HG03342 (cell line): Measurements from ENCODE around the gene LCE1B.

Source experiments
- ATAC-seq: cut with Tn5 transposase; IDR thresholded peaks from one replicate; pipeline ENCODE4 v1.9.1; 2021; ENCODE audit warnings: mild to moderate bottlenecking, moderate library complexity; ENCODE audit not compliant: unreplicated experiment

LCE1B gene, protein sequence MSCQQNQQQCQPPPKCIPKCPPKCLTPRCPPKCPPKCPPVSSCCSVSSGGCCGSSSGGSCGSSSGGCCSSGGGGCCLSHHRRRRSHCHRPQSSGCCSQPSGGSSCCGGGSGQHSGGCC

DNA sequence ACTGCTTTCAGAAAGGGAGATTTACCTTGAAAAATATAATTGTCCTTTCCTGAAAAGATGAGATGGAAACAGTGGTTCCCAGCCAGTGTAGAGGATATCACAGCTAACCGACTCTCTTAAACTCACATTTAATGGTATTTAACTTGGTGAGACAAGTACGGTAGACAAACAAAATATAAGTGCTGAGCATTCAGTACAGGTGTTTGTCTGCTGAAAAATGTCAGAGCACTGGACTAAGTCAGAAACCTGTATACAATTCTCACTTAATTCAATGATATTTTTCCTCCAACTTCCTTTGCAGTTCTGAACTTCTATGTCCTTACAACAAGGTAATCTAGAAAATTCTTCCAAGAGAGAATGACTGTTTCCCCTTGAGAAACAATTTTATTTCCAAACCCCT, at the start of gene LCE1B:
Gene LCE1B, plus strand, starts transcription at position 301 of the 400 bp plus-strand sequence. CDS start 476 bp downstream, outside the sequence.
- no peak for ATAC-seq

DNA sequence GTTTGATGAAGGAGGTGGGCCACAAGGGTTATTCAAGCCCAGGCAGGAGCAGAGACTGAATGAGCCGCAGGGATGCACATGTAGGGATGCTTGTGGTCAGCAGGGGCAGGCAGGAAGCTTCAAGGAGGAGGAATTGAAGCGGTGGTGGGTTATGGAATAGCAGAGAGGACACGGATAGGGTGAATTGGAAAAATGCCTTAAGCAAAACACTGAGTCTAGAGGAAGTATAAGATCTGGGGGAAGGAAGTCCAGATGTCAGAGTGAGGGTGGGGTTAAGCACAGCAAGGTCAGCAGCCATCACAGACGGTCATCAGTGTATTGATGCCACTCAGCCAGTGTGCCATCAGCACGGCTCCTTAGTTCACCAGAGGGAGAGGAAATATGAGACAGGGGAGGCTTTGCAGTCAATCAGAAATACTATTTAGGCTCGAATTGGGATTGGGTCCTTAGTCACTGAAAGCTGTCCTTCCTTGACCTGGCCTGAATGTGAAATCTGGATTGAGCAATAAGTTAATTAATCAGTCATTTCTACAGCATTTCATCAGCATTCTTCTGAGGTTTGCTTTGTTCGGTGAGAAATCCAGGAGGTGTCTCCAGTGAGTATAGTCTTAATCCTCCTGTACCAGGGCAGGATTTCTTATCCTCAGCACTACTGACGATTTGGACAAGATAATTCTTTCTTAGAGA, 42.8 kb upstream of the LCE1B start:
- ATAC-seq = no peak

DNA sequence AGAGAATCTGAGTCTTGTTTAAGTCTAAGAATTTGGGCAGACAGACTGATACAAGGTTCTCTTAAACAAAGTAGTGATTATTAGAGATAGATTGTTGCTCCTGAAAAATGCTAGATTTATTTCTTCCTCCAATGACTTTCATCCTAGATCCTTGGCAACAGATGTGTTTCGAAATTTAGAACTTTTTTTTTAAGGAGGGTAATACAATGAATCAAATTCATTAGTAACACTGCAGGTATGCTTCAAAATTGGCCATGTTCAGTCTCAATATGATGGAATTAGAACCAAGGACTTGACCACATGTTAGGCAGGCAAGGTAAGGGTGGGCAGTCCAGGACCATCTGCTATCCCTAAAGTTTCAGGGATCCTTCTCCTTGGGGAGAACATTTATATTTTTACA, 41.4 kb upstream of the LCE1B start:
- no peak for ATAC-seq

DNA sequence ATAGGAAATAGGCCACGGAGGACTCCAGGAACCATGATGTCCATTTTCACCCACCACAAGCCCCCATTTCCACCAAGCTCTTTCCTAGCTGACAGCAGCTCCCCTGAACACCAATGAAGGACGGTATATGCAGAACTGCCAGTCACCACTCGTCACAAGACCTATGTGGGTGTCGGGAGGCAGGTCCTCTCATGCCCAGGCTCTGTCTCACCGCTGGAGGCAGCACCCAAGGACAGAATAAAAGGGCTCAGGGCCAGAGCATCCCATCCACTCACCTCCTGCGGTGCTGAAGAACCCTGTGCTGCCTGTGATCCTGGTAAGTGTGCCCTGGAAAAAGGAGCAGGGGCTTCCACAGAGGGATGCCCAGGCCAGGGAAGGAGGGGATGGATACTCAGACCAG, 36.9 kb upstream of the LCE1B start, which contains the start of gene LCE1F:
Gene LCE1F, plus strand, starts transcription at position 266 of the 400 bp plus-strand sequence. CDS start 1,232 bp downstream, outside the sequence.
- no peak for ATAC-seq

DNA sequence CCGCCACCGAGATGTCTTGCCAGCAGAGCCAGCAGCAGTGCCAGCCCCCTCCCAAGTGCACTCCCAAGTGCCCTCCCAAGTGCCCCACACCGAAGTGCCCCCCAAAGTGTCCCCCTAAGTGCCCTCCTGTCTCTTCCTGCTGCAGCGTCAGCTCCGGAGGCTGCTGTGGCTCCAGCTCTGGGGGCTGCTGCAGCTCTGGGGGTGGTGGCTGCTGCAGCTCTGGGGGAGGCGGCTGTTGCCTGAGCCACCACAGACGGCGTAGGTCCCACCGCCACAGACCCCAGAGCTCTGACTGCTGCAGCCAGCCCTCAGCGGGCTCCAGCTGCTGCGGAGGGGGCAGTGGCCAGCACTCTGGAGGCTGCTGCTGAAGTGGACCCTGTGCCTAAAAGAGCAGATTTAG, 35.4 kb upstream of the LCE1B start:
- ATAC-seq = no peak

DNA sequence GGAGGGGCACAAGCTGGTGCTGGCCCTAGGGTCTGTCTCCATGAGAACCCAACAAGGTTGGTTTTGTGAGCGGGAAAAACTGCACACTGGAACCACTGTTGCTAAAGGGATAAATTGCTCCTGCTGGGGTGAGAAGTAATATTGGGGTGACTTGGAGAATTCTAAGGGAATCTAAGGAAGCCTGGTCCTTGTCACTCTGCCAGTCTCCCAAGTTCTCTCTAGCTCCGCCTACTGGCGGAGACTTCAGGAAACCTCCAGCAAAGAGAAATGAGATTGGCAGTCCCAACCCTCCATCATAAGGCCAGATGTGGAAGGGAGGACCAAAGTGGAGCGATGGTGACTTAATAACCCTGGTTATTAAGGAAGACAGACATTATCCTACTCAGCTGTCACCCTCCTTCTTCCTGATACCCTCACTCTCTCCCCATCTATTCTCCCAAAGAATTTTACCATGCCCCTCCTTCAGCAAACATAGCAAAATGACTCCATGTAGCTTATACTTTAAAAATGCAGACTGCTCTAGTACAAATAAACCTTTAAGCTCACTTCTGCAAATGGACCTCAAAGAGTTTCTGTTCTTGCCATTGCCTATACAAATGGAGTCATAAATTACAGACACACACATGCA, 34.1 kb upstream of the LCE1B start:
- no peak for ATAC-seq

DNA sequence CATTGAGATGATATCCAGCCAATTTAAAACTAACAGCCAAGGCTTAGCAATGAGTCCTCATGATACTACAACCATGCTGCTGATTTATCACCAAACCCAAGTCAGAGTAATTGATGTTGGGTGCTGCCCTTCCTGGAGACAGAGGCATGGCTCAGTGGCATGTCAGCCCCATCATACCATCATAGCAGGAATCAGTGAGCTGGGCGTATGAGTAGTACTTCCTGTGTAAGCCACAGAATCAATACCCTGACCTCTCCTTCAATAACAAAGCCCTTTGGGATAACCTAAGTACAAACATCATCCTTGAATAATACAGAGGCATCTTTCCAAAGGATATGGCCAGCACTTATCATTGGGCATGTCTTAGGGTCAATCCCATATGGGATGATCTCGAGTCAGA, 28.7 kb upstream of the LCE1B start:
- no peak for ATAC-seq

DNA sequence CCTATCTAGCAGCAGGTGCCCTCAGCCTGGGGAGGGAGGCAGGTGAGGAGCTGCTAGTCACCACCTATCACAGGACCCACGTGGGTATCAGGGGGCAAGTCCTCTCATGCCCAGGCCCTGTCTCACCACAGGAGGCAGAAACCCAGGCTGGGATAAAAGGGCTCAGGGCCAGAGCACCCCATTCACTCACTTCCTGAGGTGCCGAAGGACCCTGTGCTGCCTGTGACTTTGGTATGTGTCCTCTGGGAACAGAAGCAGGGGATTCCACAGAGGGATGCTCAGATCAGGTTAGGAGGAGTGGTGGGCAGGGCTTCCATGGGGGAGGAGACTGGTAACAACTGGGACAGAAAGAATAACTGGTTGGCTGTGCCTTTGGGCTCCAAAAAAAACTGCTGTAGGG, 25.7 kb upstream of the LCE1B start, which contains the start of gene LCE1E:
Gene LCE1E, plus strand, starts transcription at position 181 of the 400 bp plus-strand sequence. CDS start 1,043 bp downstream, outside the sequence.
- ATAC-seq = no peak

DNA sequence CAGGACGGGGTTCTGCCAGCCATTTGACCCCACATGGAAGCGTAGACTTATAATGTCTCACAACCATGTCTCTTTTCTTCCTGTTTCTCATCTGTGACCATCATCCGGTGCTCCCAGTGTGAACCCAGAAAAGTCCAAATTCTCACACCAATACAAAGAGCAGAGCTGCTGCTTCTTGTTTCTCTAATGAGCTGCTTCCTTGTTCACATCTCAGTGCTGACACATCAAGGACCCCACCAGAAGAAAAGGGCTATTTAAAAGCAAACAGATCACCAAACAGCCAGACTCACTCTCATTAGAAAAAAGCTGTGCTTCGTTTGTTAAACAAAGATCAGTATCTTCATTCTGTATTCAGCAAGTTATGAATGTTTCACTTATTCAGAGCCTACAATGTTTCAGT, 16.1 kb upstream of the LCE1B start:
- no peak for ATAC-seq

DNA sequence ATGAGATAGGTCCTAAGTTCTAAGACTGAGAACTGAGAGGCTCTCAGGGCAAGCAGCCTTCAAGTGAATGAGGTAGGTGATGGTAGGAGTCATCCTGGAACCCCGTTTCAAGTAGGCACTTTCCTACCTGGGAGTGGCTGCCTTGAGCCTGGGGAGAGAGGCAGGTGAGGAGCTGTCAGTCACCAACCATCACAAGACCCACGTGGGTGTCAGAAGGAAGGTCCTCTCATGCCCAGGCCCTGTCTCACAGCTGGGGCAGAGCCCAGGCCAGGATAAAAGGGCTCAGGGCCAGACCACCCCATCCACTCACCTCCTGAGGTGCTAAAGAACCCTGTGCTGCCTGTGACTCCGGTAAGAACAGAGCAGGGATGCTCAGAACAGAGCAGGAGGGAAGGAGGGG, 15.3 kb upstream of the LCE1B start, which contains the start of gene LCE1D:
Gene LCE1D, plus strand, starts transcription at position 301 of the 400 bp plus-strand sequence. CDS start 1,074 bp downstream, outside the sequence.
- ATAC-seq = no peak

DNA sequence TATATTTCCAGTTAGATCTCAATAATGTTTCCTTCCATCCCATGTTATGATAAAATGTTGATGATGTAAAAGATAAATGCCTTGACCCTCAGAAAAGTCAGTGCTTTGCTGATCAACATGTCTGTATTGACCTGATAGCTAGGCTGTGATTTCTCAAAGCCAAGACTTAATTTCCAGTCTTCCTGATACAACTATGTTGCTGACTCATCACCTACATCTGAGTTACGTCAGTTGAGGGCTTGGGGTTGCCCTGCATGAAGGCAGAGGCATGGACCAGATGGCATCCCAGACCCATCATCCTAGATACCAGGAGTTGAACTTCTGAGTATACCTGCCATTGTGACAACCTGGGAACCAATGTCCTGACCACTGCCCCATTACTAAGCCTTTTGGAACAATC, 10.4 kb upstream of the LCE1B start:
- no peak for ATAC-seq

DNA sequence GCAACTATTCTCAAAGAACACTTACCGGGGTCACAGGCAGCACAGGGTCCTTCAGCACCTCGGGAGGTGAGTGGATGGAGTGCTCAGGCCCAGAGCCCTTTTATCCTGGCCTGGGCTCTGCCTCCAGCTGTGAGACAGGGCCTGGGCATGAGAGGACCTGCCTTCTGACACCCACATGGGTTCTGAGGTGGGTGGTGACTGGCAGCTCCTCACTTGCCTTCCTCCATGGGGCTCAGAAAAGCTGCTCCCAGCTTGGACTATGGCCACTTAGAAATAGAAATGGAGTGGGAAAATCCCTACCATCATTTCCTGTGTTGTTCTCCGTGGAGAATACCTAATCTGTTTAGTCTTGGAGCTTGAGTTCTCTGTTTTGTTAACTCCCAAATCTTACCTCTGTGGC, 5.2 kb upstream of the LCE1B start, which contains the start of gene LCE1C:
Gene LCE1C, minus strand, starts transcription at position 76 of the 400 bp plus-strand sequence. CDS start 1,173 bp downstream, outside the sequence.
- ATAC-seq = no peak

DNA sequence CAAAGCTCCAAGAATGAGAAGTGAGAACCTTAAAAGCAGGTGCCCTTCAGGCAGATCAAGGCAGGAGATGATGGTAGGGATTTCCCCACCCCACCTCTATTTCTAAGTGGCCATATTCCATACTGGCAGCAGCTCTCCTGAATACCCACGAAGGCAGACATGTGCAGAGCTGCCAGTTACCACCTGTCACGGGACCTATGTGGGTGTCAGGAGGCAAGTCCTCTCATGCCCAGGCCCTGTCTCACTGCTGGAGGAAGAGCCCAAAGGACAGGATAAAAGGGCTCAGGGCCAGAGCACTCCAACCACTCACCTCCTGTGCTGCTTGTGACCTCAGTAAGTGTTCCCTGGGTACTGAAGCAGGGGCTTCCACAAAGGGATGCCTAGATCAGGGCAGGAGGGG, 721 bp upstream of the LCE1B start:
- no peak for ATAC-seq

DNA sequence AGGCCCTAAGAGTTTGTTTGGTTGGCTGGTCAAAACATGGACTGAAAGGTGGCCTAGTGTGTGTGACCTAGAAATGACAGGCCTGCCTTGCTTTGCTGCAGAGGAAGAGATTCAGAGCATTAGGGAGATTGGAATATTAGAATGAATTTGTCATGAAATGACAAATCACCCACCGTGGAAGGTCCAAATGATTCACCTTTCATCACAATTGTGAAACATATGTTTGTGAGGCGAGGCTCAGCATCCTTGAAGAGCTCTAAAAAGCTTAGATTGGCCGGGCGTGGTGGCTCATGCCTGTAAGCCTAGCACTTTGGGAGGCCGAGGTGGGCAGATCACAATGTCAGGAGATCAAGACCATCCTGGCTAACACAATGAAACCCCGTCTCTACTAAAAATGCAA, 5.5 kb downstream of the LCE1B start:
- ATAC-seq = no peak

DNA sequence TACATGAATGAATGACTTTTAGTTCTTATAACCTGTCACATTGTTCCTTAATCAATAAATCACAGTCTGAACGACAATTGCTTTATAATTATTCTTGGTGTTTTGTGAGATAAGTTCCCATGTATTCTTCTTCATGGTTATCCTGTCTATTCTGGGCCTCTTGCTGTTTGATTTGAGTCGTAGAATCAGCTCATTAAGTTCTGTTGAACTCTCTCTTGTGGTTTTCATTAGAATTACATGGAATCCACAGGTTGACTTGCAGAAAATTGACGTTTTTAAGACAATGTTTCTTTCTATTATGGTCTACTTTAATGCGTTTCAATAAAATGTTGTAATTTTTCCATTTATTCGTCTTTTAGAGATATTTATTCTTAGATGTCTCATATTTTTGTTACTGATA, 11.5 kb downstream of the LCE1B start:
- no peak for ATAC-seq

DNA sequence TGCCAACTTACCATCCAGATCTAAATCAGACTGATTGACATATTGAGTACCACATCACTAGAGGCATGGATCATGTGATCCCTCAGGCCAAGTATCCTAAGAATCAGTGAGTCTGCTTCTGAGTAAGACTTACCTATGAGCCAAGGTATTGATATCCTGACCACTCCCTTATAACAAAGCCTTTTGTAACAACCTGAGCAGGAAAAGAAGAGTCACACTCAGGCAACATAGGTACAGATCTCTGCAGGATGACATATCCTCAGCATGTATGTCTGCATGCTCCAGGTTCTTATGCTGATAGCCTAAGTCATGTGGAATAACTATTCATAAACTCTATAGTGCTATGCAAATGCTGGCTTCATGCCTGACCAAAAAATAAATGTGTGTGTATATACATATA, 13.2 kb downstream of the LCE1B start:
- ATAC-seq = no peak

DNA sequence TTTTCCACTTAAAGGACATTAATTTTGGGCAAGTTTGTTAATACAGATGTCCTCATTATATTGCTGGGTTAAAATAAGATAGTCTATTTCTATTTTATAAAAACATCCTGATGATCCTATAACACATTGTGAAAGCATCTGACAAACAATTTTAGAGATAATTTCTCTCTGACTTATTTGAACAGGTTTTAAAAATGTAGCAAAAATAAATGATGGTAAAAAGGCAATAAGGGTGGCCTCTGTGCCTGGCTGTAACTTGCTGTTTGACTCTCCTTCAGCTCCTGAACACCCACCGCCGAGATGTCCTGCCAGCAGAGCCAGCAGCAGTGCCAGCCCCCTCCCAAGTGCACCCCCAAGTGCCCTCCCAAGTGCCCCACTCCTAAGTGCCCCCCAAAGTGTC, 15.4 kb downstream of the LCE1B start, which contains the start of gene LCE1A:
Gene LCE1A, plus strand, starts transcription at position 301 of the 400 bp plus-strand sequence. Its CDS starts 0 bp downstream, at position 301.
- ATAC-seq = no peak

DNA sequence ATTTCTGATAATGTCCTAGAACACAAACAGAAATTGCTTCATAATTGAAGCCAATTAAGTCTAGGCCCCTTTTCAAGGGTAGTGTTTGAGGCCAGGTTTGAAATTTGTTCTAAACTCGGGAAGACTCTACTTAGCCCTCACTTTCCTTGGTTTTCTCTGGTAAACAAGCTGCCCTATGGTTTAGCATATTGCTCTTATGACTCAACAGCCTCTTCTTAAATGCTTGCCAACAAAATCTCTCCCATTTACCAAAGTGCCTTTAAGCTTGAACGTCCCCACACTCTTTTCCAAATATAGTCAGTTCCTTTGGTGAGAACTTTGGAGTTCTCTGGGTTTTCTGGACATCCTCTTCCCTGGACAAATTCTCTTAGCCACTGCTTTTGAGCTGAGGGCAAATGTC, 25.1 kb downstream of the LCE1B start:
- no peak for ATAC-seq

DNA sequence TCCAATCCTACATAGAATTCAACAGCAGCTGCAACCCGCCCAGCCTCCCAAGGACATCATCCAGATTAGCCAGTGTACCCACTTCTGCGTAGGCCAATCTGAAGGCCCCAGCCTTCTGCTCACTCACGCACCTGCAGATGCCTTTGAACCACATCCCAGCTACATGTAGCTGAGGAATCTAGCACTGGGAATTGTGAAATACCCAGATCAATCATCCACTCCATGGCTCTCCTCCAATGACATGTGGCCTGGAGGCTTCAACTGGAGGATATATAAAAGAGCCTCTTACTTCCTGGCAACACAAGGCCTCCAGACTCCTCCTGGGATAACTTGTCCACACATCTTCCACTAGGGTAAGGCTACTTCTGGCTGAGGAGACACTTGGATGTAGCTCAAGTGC, 30.8 kb downstream of the LCE1B start, which contains the start of gene LCE6A:
Gene LCE6A, plus strand, starts transcription at position 301 of the 400 bp plus-strand sequence. CDS start 665 bp downstream, outside the sequence.
- ATAC-seq = no peak

DNA sequence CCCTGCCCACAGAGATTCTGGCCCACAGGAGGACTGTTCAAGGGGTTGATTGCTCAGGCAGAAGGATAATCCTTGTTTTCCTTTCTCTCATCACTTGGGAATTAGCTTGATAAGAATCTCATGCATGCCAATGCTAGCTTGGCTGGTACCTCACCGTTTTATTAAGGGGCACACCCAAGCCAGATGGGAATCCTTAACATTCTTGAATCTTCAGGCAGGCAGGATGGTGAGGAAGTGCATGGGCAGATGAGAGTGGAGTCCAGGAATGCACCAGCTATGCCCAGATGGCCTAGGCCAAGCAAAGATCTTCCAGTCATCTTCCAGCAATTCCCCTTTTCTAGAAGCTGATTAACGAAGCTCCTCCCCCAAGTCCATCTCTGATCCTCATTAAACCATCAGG, 43.9 kb downstream of the LCE1B start:
- ATAC-seq = no peak

DNA sequence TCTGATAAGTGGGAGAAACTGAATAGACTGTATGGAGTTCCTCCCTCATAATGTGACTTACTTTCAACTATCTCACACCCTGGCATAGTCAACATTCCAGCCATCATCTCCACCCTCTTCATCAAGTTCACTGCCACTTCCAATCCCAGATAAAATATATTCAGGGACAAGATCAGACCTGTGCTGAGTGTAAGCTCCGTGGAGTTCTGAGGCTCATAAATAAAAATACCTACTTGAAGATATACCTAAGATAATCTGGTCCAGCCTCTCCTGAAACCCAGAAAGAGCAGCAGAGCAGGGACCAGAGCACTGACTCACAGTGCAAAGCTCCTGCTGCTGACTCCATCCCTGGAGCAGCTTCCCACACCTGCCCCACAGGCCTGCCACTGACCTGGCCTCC, 46.3 kb downstream of the LCE1B start:
- ATAC-seq = no peak

DNA sequence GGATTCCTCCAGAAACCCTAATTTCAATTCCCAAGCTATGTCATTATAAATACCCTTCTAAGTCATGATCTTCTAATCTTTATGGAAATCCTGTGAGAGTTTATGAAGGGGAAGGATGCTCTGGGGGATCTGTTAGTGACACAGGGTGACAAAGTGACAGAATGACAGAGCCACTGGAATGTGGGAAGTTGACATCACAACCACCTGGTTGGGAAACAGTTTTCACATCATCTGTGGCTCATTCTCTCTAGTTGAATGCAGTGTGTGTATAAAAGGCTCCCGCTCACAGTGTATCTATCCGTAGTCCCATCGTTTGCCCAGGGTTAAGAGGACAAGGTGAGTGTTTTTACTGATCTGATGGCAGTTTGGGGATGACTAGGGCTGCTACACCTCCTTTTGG, 47.9 kb downstream of the LCE1B start, which contains the start of gene LCE7A:
Gene LCE7A, plus strand, starts transcription at position 301 of the 400 bp plus-strand sequence. CDS start 702 bp downstream, outside the sequence.
- ATAC-seq = no peak
